GM06990 (cell line): Measurements from ENCODE around the gene ZC3H14.

Source experiments
- DNase-seq: peaks from one replicate; pipeline ENCODE4 v3.0.0-alpha.2; 2011; ENCODE audit not compliant: insufficient read length; ENCODE audit errors: extremely low read depth
- H3K27me3 ChIP-seq: replicated peaks from 2 replicates; pipeline ENCODE4 v1.6.0; 2011; ENCODE audit warnings: low read length; ENCODE audit not compliant: control insufficient read depth, insufficient read depth
- H3K36me3 ChIP-seq: 2 replicates; pipeline ENCODE4 v1.5.1; 2011; ENCODE audit warnings: low read length; ENCODE audit not compliant: control insufficient read depth, insufficient read depth
- H3K4me3 ChIP-seq: replicated peaks from 2 replicates; pipeline ENCODE4 v1.5.1; 2011; ENCODE audit warnings: low read depth, mild to moderate bottlenecking, control low read depth, low read length
- CTCF ChIP-seq: IDR thresholded peaks from 2 replicates; pipeline ENCODE4 v1.5.1; 2011; ENCODE audit warnings: low read length, control low read depth, mild to moderate bottlenecking, inconsistent platforms; ENCODE audit not compliant: insufficient read depth, poor library complexity, severe bottlenecking

Gene ZC3H14

DNA sequence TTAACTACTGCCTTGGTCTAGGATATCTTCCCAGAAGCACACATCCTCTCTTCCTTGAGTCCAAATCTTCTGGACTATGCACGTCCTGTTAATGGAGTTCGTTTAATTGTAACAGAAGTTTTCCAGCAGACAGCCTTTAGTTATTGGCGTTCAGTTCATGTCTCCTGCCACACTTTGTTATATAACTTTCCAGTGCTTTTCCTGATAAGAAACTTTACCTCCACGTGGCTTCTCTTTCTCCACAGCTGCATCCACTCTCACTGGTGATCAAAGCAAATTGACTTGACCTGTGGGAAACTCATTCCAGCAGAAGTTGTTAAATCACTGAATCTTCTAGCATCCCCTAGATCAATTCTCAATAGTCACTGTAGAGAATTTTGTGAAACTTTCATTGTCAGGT, 27.0 kb upstream of the ZC3H14 start:
- TF ChIP-seq CTCF: no peak
- no peak for DNase-seq
- Histone ChIP-seq H3K4me3 (no peak overlapping the region), H3K27me3 (no peaks in the 10 kb centered on the region), H3K36me3 (no peaks in the 10 kb centered on the region)

- H3K27me3 ChIP-seq: no peaks in the 10 kb centered on the region
- no peak overlapping the region for H3K4me3 ChIP-seq
- DNase-seq: no peak
These were observed 21.5 kb upstream of the ZC3H14 start for GRCh38 chr14:88541324-88541723.

GRCh38 chr14:88542857-88543795, 19.7 kb upstream of the ZC3H14 start:
- no peak overlapping the region for H3K4me3 ChIP-seq
- DNase-seq: no peak
- no peaks in the 10 kb centered on the region for H3K27me3 ChIP-seq
- no peak for TF ChIP-seq CTCF
- no peaks in the 10 kb centered on the region for H3K36me3 ChIP-seq

More at GRCh38 chr14:88541324-88541723, 21.5 kb upstream of the ZC3H14 start:
- TF ChIP-seq CTCF: no peak
- H3K36me3 ChIP-seq: no peaks in the 10 kb centered on the region

GRCh38 chr14:88545256-88545655, 17.6 kb upstream of the ZC3H14 start:
- no peak for DNase-seq
- no peaks in the 10 kb centered on the region for H3K36me3 ChIP-seq
- no peaks in the 10 kb centered on the region for H3K27me3 ChIP-seq
- H3K4me3 ChIP-seq: no peak overlapping the region
- no peak for TF ChIP-seq CTCF

DNA sequence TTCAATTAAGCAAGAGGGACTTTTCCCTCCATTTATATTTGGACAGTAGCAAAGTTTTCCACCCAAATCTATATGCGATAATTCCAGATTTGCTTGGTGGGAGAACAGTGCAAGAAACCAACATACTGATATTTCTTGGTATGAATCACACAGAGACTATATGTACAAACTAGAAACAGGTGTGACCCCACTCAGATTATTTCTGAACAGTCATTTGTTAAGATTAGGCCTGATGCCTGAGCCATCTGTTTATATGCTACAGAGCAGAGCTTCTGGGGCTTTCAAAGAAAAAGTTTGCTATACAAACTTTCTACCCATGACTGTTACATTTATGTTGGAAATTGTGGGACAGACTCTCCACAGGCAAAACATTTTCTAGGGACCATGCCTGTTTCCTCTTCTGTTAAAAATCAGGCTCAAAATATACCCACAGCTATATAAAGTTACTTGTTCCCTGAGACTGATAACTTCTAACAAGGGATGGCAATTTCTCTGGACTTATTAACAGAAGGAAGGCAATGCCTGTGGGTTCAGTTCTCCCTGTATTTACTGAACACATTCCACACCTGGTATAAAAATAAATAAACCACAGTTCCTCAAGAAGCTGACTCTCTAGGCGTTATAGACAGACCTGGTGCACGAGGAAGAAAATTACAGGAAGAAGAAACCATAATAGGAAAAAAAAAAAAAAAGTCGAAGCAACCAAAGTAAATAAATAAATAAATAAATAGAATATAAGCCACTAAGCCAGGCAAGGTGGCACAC, 16.0 kb upstream of the ZC3H14 start:
- Histone ChIP-seq H3K27me3 (no peaks in the 10 kb centered on the region), H3K36me3 (no peaks in the 10 kb centered on the region), H3K4me3 (no peak overlapping the region)
- no peak for TF ChIP-seq CTCF
- no peak for DNase-seq
